GM23338 (cell line): ENCODE measurements around the gene VSTM2L. TPM values are rescaled to one million over a fixed set of nuclear protein-coding genes. Genes with fewer than 3 reads are reported as not detected.

Experiments used
- ETS1 ChIP-seq: IDR thresholded peaks from 2 replicates; pipeline ENCODE4 v1.6.1; 2016; ENCODE audit warnings: antibody characterized with exemption
- EZH2 ChIP-seq: fragments of 200-600 bp; sonication (generic); IDR thresholded peaks from one replicate; pipeline ENCODE4 v1.8.0; 2017; ENCODE audit warnings: antibody characterized with exemption, mild to moderate bottlenecking, low read depth; ENCODE audit not compliant: unreplicated experiment
- EZH2phosphoT487 ChIP-seq: fragments of 200-600 bp; sonication (generic); IDR thresholded peaks from one replicate; pipeline ENCODE4 v1.8.1; 2018; ENCODE audit warnings: antibody characterized with exemption; ENCODE audit not compliant: unreplicated experiment
- JUNB ChIP-seq: IDR thresholded peaks from one replicate; pipeline ENCODE4 v1.6.1; 2016; ENCODE audit warnings: antibody characterized with exemption; ENCODE audit not compliant: unreplicated experiment
- NANOG ChIP-seq: IDR thresholded peaks from 2 replicates; pipeline ENCODE4 v1.6.1; 2016; ENCODE audit warnings: antibody characterized with exemption, borderline replicate concordance
- POLR2AphosphoS5 ChIP-seq: IDR thresholded peaks from 2 replicates; pipeline ENCODE4 v1.6.1; 2016; ENCODE audit warnings: antibody characterized with exemption, low read depth
- ZNF462 ChIP-seq: fragments of 250-450 bp; sonication (Bioruptor Pico); IDR thresholded peaks from 2 replicates; pipeline ENCODE4 v1.5.0; 2020; ENCODE audit warnings: mild to moderate bottlenecking, moderate library complexity
- polyA plus RNA-seq: library from polyadenylated mRNA; unstranded; fragments of >200 nt; fragmentation: Nextera tagmentation; extraction: Ambion mirVana; gene quantifications from 2 replicates; pipeline ENCODE4 v1.2.1, GENCODE V29; 2016
- total RNA-seq: library from RNA; depleted of rRNA; stranded (reverse); fragments of >200 nt; shearing (Covaris generic); gene quantifications from 2 replicates; pipeline ENCODE4 v1.2.3, GENCODE V29; 2014; rRNA removed

Gene VSTM2L
- total and polyA plus RNA-seq, 2 experiments from 2014 or later, result 0.60 to 1.9 TPM

DNA sequence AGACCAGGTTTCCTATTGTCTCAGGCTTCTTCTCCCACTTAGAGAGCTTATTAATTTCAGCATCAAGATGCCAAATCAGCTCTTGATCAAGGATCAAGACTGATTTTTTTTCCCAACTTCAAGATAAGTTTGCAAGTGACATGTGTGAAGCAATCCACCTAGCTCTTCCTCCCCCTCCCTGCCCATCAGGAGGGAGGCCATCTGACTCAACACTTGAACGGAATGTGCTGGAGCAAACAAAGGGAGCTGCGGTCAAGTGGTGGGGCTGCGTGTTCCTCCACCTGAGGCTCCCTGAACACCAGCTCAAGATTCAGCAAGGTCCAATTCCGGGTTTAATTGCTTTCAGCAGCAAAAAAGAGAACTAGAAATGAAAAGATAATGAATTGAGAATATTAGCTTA, 91.6 kb downstream of the VSTM2L start (continued):
- TF ChIP-seq ZNF462 (CRISPR knock-in tag) (no peak), NANOG (no peak), EZH2phosphoT487 (no peak), JUNB (no peak), ETS1 (no peak), EZH2 (no peak), POLR2AphosphoS5 (no peak)

Other genes starting within 250 kb of the VSTM2L start
- 36.3 and 46.1 TPM in 2 replicates for gene CTNNBL1, start 209.1 kb upstream of the VSTM2L start, total RNA-seq
- 68.7 and 71.2 TPM in 2 replicates for gene CTNNBL1, start 209.1 kb upstream of the VSTM2L start, polyA plus RNA-seq
- 48.7 and 56.4 TPM in 2 replicates for gene TTI1, start 130.3 kb downstream of the VSTM2L start, total RNA-seq
- gene TTI1, start 130.3 kb downstream of the VSTM2L start, polyA plus RNA-seq, result 17.3 and 17.8 TPM in 2 replicates
- 14.8 and 24.3 TPM in 2 replicates for gene RPRD1B, start 130.6 kb downstream of the VSTM2L start, total RNA-seq
- gene RPRD1B, start 130.6 kb downstream of the VSTM2L start, polyA plus RNA-seq, result 6.3 and 7.3 TPM in 2 replicates